HG03175 (cell line): ENCODE data around the gene GABPB1.
"Not testable (repeated sequence)": the region's sequence is repeated elsewhere in the genome, so short reads cannot be mapped to it uniquely, and the experiment has no call there.

Experiments
- ATAC-seq: cut with Tn5 transposase; IDR thresholded peaks from one replicate; pipeline ENCODE4 v1.9.1; 2021; ENCODE audit warnings: mild to moderate bottlenecking, moderate library complexity; ENCODE audit not compliant: unreplicated experiment

GABPB1 gene

DNA sequence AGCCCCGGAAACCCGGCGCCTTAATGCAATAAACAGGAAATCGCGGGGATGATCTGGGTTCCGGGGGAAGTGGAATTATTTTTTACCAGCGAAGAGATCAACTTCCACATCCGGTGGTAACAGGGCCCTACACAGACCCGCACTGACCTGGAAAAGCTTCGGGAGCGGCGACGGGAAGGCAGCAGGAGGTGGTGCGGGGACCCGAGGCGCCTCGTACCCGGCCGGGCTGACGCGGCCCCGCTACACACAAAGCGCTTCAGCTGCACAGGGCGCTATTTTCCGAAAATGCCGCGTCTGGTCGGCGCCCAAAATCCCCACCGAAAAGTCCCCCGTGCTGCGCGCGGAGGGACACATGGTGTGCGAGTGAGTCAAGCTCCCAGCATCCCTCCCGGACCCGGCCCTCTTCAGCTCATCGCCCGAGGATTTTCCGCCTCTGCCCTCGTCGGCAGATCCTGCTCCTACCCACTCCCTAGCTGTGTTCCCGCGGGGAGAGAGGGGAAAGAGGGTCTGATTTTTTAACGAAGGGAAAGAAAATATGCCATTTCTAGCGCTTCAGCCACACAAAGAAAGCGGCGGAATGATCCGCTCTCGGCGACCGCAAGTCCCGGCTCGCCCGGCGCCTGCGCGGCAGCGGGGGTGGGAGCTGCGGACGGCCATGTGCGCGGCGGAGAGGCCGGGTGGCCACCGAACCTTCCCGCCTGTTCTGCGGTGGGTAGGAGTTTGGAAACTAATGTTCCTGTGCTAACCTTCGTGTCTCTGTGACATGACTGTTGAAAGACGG, at the start of gene GABPB1:
TSS of gene GABPB1 (minus strand) at position 361 of the 781 bp plus-strand sequence. CDS start 45,400 bp downstream, outside the sequence.
- peak; percentile 40 for ATAC-seq

DNA sequence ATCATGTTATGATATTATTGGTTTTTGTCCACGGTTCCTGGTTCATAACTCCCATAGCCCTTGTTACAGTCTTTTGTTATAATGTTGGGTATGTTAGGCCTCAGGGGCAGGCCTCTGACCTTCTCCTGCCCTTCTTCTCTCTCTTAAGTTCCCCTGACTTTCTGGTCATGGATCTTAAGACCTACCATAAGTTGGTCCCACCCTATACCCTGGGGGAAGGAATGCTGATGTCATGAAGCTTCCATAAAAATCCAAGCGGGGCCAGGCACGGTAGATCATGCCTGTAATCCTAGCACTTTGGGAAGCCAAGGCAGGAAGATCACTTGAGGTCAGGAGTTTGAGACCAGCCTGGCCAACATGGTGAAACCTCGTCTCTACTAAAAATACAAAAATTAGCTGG, 36.6 kb upstream of the GABPB1 start:
- ATAC-seq, result not testable (repeated sequence)

DNA sequence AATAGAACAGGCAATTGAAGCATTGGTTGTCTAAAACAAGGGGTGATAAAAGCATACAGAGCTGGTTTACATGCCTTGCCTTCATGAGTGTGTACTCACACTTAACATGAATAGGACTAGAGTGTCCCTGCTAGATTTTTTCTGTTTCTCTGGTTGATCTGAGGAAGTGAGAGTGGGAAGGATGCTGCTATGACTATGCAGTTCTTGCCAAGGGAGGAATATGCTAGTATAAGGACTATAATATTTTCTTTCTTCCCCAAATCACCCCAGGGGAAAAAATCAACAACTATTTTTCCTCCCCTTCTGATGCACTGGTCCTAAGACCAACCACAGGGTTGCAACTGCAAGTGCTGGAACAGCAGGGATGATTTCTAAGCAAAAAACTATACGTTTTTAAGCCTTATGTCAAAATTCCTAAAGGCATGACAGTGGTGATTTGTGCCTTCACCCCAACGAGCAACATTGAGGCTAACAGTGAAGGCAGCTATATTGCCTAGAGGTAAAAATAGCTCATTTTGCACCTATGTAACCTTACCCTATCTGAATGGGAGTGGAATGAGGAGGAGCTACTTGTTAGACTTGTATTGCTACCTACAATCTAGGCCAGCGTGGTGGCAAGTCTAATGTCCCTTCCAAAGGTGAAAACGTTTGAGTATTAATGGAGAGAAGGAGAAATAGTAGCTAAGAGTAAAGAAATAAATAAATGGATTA, 35.7 kb upstream of the GABPB1 start:
- ATAC-seq, result no peak

DNA sequence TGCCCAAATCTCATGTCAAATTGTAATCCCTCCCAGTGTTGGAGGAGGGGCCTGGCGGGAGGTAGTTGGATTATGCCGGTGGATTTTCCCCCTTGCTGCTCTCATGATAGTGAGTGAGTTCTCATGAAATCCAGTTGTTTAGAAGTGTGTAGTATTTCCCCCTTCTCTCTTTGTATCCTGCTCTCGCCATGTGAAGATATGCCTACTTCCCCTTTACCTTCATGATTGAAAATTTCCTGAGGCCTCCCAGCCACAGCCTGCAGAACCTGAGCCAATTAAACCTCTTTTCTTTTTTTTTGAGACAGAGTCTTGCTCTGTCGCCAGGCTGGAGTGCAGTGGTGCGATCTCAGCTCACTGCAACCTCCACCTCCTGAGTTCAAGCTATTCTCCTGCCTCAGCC, 27.4 kb upstream of the GABPB1 start:
- ATAC-seq, result not testable (repeated sequence)

DNA sequence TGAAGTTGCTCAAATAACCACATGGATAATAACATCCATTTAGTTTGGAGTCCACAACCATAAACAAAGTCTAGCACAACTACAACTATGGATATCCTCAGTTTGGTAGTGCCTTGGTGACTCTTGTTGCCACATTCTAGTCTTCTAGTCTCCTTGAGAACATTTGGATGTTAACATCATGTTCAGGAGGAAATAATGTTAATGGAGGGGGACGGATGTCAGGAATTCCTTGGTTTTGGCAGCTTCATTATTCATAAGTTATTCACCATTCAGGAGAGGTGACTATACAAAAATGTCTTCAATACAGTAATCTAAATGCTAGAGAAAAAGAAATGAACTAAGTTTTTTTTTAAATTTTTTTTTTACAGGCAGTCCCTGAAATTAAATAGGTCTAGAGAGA, 26.4 kb upstream of the GABPB1 start:
- ATAC-seq, result no peak

DNA sequence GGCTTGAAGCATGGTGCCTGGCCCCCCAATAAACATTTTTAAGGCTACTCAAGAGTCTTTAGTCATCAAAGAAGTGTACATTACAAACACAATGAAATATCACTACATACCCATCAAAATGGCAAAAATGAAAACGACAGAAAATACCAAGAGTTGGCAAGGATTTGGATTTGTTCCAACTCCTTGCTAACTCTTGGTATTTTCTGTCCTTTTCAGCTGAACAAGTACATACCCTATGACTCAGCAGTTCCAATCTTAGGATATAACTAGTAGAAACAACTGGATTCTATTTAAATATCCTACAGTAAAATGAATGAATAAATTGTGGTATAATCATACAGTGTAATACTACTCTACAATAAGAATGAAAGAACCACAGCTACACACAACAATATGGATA, 25.1 kb upstream of the GABPB1 start:
- ATAC-seq, result no peak

DNA sequence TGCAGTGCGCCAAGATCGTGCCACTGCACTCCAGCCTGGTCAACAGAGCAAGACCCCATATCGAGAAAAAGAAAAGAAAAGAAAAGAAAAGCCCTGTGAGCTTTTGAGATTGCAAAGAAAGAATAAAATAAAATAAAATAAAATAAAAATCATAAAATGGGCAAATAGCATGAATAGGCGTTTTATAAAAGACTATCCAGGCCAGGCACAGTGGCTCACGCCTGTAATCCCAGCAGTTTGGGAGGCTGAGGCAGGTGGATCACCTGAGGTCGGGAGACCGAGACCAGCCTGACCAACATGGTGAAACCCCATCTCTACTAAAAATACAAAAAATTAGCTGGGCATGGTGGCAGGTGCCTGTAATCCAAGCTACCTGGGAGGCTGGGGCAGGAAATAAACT, 24.4 kb upstream of the GABPB1 start:
- ATAC-seq, result not testable (repeated sequence)

DNA sequence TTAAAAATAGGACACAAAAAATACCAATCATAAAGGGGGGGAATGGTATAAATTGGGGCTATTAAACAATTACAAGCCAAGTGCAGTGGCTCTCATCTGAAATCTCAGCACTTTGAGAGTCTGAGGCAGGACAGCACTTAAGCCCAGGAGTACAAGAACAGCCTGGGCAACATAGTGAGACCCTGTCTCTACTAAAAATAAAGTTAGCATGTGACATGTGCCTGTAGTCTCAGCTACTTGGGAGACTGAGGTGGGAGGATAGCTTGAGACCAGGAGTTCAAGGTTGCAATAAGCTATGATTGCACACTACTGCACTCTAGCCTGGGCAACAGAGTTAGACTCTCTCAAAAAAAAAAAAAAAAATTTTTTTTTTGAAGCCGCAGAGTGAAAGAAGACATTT, 23.8 kb upstream of the GABPB1 start:
- no peak for ATAC-seq

DNA sequence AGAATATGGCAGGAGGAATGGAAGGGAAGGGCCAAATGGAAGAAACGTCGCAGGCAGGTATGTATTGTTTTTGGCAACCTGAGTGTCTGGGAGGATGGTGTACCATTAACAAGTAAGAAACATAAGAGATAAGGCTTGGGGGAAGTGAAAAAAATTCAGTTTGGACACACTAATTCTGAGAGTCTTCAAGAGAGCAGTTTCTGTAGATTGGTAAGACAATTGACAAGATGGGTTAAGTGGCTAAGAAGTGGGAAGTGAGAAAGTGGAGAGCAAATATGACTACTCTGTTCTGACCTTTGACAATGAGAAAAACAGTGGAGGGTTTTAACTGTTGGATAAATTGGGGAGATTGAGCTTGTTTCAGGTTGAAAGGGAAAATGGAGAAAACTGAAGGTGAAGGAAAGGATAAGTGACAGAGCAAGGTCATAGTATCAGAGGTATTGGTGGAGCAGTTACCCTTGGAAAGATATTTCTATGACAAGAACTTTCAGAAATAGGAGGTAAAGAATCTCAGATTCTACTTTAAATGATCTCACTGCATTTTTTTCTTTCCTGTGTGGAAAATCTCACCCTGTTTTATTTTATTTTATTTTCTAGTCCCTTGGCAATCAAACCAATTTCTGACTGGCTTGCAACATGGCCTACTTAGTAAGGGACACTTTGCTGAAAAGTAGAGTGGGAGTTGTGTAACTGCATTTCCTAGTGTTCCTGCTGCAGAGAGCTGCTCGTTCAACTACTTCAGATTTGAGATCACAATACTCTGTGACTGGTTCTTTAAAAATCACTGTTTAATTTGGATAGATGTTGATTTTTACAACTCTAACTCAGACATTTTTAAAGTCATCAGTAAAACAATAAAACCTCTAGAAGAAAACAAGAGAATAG, 23.1 kb upstream of the GABPB1 start:
- peak; percentile 97 for ATAC-seq

DNA sequence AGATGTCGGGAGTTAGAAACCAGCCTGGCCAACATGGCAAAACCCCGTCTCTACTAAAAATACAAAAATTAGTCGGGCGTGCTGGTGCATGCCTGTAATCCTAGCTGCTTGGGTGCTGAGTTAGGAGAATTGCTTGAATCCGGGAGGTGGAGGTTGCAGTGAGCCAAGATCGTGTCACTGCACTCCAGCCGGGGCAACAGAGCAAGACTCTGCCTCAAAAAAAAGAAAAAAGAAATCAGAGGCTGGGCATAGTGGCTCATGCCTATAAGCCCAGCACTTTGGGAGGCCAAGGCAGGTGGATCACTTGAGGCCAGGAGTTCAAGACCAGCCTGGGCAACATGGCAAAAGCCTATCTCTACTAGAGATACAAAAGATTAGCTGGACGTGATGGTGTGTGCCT, 14.6 kb upstream of the GABPB1 start:
- ATAC-seq, result not testable (repeated sequence)

DNA sequence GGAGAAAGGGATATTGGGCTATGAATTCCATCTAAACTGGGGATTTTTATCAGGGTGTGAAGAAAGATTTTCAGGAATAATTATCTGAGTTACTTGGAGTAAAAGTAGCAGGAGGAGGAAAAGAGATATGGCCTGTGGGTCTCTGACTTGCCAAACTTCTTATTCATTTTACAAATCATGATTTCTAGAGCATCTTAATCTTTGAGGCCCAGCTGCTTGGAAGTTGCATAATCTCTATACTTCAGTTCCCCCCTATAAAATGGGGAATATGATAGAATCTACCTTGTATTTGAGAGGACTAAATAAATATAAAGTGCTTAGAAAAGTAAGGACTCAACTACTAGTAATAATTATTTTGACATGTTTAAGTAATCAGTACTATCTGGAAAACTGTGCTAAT, 11.0 kb upstream of the GABPB1 start:
- ATAC-seq, result no peak

DNA sequence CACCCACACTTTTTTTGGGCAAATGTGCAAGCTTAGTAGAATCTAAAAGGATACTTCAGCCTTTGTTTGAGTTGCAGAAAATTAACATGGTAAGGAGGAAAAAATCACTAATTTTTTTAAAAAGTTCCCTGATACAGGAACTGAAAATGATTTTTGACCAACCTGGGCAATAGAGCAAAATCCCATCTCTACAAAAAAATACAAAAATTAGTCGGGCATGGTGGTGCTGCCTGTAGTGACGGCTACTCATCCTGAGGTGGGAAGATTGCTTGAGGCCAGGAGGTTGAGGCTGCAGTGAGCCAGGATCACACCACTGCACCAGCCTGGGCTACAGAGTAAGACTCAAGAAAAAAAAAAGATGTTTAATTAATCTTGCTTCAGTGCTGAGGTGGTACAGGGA, 10.6 kb upstream of the GABPB1 start:
- no peak for ATAC-seq

DNA sequence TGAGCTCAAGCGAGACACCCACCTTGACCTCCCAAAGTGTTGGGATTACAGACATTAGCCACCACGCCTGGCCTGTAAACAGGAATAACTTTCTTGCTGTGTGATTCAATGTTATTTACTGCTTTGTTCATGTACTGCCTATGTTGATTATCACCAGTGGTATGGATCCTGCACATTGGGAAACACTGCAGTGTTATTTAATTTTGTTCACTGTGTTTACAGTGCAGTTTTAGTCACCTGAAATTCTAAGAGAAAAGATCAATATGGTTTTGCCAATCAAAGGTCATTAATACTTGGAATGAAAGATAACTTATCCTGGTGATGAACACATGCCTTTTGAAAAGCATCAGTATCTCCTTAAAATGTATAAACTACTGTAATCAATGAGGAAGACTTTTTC, 8.6 kb upstream of the GABPB1 start:
- ATAC-seq, result no peak

DNA sequence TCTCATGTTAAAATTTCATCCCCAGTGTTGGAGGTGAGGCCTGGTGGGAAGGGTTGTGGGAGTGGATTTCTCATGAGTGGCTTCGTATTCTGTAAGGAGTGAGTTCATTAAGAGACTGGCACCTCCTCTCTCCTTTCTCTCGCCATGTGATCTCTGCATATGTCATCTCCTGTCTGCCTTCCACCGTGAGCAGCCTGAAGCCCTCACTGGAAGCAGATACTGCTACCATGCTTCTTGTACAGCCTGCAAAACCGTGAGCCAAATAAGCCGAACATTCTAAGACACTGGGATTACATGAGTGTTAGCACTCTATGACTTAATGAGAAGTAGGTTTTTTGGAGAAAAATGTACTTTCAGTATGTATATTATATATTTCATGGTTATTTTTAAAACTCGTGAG, 6.8 kb upstream of the GABPB1 start:
- ATAC-seq, result no peak

DNA sequence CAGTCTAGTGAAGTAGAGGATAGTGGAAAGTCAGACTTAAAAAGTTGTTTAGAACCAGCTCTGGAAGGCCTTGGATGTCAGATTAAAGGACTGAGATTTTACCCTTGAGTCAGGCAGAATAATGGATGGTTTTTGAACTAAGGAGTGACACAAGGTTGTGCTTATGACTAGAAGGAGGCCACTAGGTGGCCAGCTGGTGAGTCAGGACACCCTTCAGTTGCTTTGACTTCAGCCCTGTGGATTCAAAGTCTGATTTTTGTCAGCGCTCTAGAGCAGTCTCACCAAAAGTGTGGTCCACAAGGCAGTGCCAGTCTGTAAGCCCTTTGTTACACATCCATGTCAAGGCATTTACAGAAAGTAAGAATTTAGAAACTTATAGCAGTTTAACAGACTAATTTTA, 3.8 kb upstream of the GABPB1 start:
- no peak for ATAC-seq

DNA sequence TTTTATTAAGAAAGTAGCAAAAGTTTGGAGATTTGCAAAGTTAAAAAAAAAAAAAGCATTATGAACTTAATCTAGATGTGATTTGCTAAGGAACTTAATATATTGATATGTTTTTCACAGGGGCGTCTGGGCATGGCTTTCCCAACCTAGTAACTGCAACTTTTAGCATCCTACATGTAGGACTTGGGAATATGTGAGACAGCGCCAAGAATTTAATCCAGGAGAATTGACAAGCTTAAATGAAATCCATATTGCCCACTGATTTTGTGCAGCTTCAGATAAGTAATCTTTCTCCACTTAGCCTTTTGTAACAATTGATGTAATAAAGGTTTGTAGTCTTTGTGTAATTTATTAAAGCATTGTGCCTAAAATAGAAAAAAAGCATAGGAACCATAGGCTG, 982 bp upstream of the GABPB1 start:
- ATAC-seq, result no peak

DNA sequence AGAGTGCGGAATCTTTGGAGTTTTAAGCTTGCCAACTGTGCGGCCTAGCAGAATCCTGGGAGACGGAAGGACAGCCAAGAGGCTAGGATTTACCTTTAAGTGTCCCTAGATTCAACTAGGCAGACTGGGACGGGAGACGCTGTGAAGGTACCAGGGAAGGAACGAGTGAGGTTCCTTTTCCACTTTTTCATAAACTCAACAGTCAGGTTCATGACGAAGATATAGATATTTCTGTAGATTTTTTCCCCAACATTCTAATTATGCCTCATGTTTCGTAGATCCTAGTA, 564 bp upstream of the GABPB1 start:
- ATAC-seq, result peak; percentile 0

DNA sequence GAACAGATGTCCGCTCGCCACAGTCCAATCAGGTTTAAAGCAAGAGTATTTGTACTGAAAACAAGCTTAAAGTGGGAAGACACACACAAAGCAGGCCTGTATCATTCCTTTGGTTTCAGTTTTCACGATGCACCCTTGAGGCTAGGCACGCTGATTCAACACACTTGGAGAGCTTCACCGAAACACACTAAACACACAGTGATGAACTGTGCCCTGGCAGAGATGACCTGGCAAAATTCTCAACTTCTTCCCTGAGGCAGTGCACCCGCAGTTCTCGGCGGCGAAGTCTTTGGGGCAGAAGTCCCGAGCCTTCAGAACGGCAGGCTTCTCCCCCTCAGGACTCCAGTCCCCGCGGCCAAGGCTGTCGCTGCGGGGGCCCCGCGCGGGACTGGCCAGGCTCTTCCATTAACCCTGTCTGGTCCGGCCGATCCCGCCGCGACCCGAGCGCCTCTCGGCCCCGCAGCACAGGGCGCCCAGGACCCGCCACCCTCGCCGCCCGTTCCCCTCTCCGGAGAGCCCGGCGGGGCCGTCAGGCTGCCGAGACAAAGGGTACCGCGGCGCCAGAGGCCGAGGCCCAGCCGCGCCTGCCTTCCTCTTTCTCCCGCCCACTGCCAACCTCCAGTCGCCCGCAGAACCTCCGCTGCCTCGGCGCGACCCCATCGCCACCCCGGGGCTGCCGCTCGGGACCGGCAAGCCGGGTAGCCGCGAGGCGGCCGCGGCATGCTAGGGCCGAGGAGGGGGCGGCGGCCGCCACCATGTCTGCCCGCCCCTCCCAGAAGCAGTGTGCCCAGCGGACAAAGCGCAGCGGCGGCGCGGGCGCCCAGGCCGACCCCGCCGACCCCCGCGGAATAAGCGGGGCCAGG, 792 bp downstream of the GABPB1 start:
- ATAC-seq, result peak; percentile 25

DNA sequence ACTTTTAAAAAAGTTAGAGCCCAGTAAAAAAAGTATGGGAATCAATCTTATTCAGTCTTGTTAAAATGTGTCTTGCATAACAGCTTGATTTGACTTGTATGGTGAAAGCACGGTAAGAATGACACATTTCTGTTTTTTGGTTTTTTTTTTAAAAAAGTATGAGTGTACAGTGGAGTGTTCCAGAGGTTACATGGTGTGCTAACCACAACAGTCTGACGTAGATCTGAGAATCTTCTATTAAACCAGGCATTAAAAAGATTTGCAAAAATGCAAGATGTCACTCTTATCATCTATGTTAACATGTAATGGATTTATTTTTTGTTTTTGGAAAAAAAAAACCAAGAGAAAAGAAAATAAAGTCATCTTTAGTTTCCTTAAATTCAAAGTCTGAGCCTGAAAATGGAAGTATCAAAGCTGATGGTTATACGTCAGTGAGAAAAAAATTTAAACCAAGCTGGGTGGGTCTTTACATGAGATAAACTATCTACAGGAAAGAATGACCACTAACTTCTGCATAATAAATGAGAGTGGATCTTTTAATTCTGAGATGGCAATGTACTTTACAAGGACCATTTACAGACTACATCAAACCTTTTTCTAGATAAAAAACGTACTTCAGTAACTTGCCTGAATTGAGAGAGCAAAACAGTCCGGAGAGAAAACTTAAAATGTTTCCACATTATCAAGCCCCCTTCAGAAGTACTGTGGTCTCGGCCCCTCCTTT, 1.6 kb downstream of the GABPB1 start:
- ATAC-seq, result peak; percentile 24

DNA sequence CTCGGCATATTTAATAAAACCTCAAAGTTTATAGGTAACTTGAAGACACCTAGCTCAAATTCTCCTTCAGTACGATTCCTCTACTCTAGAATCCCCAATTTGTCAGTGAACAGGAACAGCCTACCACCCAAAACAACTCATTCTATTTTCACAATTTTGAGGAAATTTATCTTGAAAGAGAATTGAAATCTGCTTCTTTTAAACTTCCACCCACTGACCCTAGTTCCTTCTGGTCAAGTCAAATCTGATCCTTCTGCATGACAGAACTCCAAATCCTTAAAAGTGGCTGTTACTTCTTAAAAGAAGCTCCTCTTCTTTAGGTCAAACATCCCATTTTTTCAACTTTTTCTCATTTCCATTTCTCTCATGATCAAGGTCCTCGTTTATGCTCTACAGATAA, 4.4 kb downstream of the GABPB1 start:
- no peak for ATAC-seq
